Measurements from ENCODE around the gene LGALS1.
"Not testable (repeated sequence)": the region's sequence is repeated elsewhere in the genome, so short reads cannot be mapped to it uniquely, and the experiment has no call there.

The LGALS1 gene

GRCh38 chr22:37717235-37717634 lies 41.8 kb downstream of the LGALS1 start:
- DNase-seq (ENCODE audit: low read depth in 1 of 2, low spot score in 1 of 2) = not testable (repeated sequence)

DNA sequence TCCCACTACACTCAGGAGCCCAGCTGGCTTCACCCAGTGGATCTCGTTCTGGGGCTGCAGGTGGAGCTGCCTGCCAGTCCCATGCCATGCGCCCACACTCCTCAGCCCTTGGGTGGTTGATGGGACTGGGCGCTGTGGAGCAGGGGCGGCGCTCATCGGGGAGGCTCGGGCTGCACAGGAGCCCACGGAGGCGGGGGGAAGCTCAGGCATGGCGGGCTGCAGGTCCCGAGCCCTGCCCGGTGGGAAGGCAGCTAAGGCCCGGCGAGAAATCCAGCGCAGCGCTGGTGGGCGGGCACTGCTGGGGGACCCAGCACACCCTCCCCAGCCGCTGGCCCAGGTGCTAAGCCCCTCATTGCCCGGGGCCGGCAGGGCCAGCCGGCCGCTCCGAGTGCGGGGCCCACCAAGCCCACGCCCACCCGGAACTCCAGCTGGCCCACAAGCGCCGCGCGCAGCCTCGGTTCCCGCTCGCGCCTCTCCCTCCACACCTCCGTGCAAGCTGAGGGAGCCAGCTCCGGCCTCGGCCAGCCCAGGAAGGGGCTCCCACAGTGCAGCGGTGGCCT lies 42.4 kb downstream of the LGALS1 start:
- DNase-seq (ENCODE audit: low read depth in 1 of 2, low spot score in 1 of 2) = not testable (repeated sequence)

- no peak for DNase-seq (ENCODE audit: low read depth in 1 of 2, low spot score in 1 of 2)
These were observed 50.3 kb downstream of the LGALS1 start for GRCh38 chr22:37725551-37726240.

GRCh38 chr22:37726241-37726887 lies 50.9 kb downstream of the LGALS1 start:
- no peak for DNase-seq (ENCODE audit: low read depth in 1 of 2, low spot score in 1 of 2)

DNA sequence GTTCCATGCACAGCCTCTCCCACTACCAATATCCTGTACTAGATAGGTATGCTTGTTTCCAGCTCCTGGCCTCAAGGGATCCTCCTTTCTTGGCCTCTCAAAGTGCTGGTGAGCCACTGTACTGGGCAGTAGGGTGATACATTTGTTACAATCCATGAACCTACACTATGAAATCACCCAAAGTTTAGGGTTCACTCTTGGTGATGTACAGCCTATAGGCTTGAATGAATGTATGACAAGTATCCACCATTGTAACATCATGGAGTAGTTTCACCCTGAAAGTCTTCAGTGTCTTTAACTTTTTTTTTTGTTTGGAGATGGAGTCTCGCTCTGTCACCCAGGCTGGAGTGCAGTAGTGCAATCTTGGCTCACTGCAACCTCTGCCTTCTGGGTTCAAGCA lies 53.2 kb downstream of the LGALS1 start:
- no peak for DNase-seq (ENCODE audit: low read depth in 1 of 2, low spot score in 1 of 2)
